Upper lobe of right lung (tissue), 1 donor: ENCODE results near the gene ATF6. TPM values are rescaled to one million over a fixed set of nuclear protein-coding genes. Genes with fewer than 3 reads are reported as not detected.

ENCODE experiments used
- ATAC-seq: fragments of 200-7000 bp; cut with Tn5 transposase; one replicate; pipeline ENCODE4 v1.9.1; 2020; ENCODE audit warnings: mild to moderate bottlenecking, moderate library complexity
- DNase-seq: peaks from one replicate; pipeline ENCODE4 v3.0.0-alpha.2; 2020
- H3K27ac ChIP-seq: fragments of 200-600 bp; one replicate; pipeline ENCODE4 v1.8.0; 2022
- H3K27me3 ChIP-seq: fragments of 200-600 bp; one replicate; pipeline ENCODE4 v1.8.0; 2022; ENCODE audit warnings: mild to moderate bottlenecking
- H3K36me3 ChIP-seq: fragments of 200-600 bp; one replicate; pipeline ENCODE4 v1.8.0; 2022
- H3K4me1 ChIP-seq: fragments of 200-600 bp; one replicate; pipeline ENCODE4 v1.8.0; 2022
- H3K4me3 ChIP-seq: fragments of 200-600 bp; one replicate; pipeline ENCODE4 v1.8.0; 2022; ENCODE audit warnings: mild to moderate bottlenecking
- H3K9me3 ChIP-seq: fragments of 200-600 bp; one replicate; pipeline ENCODE4 v1.8.0; 2022
- CTCF ChIP-seq: fragments of 200-600 bp; IDR thresholded peaks from one replicate; pipeline ENCODE4 v1.8.0; 2022; ENCODE audit warnings: antibody characterized with exemption
- intact Hi-C: fragments of 100-400 bp; cut with DNase I; formaldehyde crosslinking; loops from one replicate; pipeline ENCODE4 v1.11.0; 2022
- total RNA-seq: library from RNA; stranded (reverse); fragmentation: NEBNext Ultra II Directional; extraction: Animal tissue kit (Norgen Biotek cat#: 25700); gene quantifications from one replicate; pipeline ENCODE4 v1.2.1, GENCODE V29; 2021
- donor health status: DM: no; HTN: yes; CAD: no; lungs with severe emphysema.

ATF6 gene
- total RNA-seq, 1 donor from 2014 or later = 32.0 TPM

- ATAC-seq (no peak), DNase-seq (no peak)
- Histone ChIP-seq H3K36me3 (no peaks in the 10 kb centered on the region), H3K27ac (no peak overlapping the region), H3K4me3 (no peak overlapping the region), H3K27me3 (no peaks in the 10 kb centered on the region), H3K9me3 (no peaks in the 10 kb centered on the region), H3K4me1 (no peaks in the 10 kb centered on the region)
- no peak for TF ChIP-seq CTCF
- intact Hi-C loops = no loop called here
These were observed 34.0 kb upstream of the ATF6 start for GRCh38 chr1:161731981-161732718.

- ATAC-seq = no peak
- no peaks in the 10 kb centered on the region for H3K27me3 ChIP-seq
- no peaks in the 10 kb centered on the region for H3K36me3 ChIP-seq
- H3K4me3 ChIP-seq = no peak overlapping the region
- no peaks in the 10 kb centered on the region for H3K9me3 ChIP-seq
- TF ChIP-seq CTCF = no peak
- DNase-seq = no peak
- intact Hi-C loops = no loop called here
- H3K4me1 ChIP-seq = no peaks in the 10 kb centered on the region
- H3K27ac ChIP-seq = no peak overlapping the region
These were observed 32.6 kb upstream of the ATF6 start for GRCh38 chr1:161733526-161733925.

GRCh38 chr1:161735837-161736236 is 30.3 kb upstream of the ATF6 start:
- intact Hi-C loops = no loop called here
- no peak for TF ChIP-seq CTCF
- peaks cover 15% of the 10 kb centered on the region for H3K4me1 ChIP-seq
- no peaks in the 10 kb centered on the region for H3K9me3 ChIP-seq
- no peak overlapping the region for H3K27ac ChIP-seq
- H3K36me3 ChIP-seq = no peaks in the 10 kb centered on the region
- H3K27me3 ChIP-seq = no peaks in the 10 kb centered on the region
- no peak overlapping the region for H3K4me3 ChIP-seq
- ATAC-seq (no peak), DNase-seq (no peak)

- H3K27ac ChIP-seq = no peak overlapping the region
- no peaks in the 10 kb centered on the region for H3K36me3 ChIP-seq
- intact Hi-C loops = no loop called here
- ATAC-seq (no peak), DNase-seq (no peak)
- H3K27me3 ChIP-seq = no peaks in the 10 kb centered on the region
- no peak for TF ChIP-seq CTCF
- H3K4me3 ChIP-seq = no peak overlapping the region
- H3K4me1 ChIP-seq = peaks cover 21% of the 10 kb centered on the region
- no peaks in the 10 kb centered on the region for H3K9me3 ChIP-seq
These were observed 29.7 kb upstream of the ATF6 start for GRCh38 chr1:161736335-161736969.

GRCh38 chr1:161737625-161738024 is 28.5 kb upstream of the ATF6 start:
- DNase-seq = no peak
- intact Hi-C loops = no loop called here
- Histone ChIP-seq H3K36me3 (no peaks in the 10 kb centered on the region), H3K4me3 (no peak overlapping the region), H3K27me3 (no peaks in the 10 kb centered on the region), H3K9me3 (no peaks in the 10 kb centered on the region), H3K4me1 (peaks cover 21% of the 10 kb centered on the region), H3K27ac (no peak overlapping the region)
- ATAC-seq = no peak
- no peak for TF ChIP-seq CTCF
